Middle frontal gyrus (tissue), 1 donor: ENCODE measurements around the gene ZNF844.
"Not testable (repeated sequence)": the region's sequence is repeated elsewhere in the genome, so short reads cannot be mapped to it uniquely, and the experiment has no call there.

Source experiments
- DNase-seq: peaks from one replicate; pipeline ENCODE4 v3.0.0-alpha.2; 2015; ENCODE audit warnings: low spot score; ENCODE audit errors: extremely low spot score

ZNF844 gene

DNA sequence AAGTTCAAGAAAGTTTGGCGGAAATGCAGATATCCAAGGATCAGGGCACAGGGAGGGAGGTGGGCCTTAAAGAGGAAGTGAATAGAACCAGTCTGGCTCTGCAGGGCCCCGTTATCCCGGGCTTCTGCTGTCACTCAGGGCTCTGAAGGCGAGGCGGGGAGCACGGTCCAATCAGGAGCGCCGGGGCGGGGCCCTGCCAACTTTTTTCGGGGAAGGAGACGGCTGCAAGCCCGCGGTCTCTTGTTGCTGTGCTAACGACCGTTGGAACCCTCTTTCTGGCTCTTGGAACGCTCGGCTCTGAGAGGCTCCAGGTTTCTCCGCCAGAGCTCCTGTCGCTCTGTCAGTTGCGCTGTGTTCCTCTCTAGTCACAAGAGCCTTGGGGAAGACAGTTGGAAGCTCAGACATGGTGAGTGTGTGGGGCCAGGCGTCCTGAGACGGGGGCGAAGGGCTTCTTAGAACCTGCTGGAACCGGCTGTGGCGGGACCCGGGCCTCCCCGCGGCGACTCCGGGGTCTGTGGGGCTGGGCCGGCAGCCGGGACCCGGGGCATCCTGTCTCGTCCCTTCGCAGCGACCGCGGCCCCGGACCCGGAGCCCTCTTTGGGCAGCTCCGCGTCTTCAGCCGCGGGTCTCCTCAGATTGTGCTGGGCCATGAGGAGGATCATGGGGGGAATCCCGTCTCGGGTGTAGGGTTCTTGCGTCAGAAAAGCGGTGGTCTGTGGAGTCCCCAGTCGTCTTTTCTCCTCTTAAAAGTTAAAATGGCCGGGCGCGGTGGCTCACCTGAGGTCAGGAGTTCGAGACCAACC is 27.7 kb downstream of the ZNF844 start:
- peak; percentile 3 for DNase-seq

DNA sequence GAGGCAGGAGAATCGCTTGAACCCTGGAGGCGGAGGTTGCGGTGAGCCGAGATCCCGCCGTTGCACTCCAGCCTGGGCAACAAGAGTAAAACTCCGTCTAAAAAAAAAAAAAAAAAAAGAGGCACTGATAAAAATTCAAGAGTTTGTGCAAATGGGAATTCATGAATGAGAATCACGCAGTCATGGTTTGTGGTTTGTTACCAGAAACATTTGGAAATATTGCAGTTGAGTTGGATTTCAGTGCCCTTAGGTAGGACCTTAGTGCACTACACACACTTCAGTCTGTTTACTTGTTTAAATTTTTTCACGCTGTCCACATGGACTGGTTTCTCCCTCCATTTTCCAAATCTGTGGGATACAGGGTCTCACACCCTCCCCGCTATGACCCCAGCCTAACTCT is 28.4 kb downstream of the ZNF844 start:
- DNase-seq: no peak

GRCh38 chr19:12093777-12094176 is 29.2 kb downstream of the ZNF844 start:
- no peak for DNase-seq

- DNase-seq: no peak
Observed at GRCh38 chr19:12095111-12095790, 30.7 kb downstream of the ZNF844 start.

DNA sequence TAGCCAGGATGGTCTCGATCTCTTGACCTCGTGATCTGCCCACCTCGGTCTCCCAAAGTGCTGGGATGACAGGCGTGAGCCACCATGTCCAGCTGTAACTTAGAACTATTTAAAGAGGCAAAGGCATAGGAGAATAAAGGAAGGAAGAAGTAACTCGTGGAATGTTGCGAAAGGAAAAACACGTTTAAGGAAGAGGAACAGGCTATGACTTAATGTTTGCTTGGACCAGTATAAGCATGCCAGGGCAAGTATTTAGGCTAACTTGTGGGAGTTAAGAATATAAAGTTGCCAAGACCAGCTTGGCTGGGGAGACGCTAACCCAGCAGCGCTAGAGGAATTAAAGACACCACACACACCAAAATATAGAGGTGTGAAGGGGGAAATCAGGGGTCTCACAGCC is 33.5 kb downstream of the ZNF844 start:
- no peak for DNase-seq

DNA sequence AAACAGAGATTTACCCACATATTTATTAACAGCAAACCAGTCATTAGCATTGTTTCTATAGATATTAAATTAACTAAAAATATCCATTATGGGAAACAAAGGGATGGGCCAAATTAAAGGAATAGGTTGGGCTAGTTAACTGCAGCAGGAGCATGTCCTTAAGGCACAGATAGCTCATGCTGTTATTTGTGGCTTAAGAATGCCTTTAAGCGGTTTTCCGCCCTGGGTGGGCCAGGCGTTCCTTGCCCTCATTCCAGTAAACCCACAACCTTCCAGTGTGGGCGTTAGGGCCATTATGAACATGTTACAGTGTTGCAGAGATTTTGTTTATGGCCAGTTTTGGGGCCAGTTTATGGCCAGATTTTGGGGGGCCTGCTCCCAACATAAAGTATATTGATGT is 39.4 kb downstream of the ZNF844 start:
- not testable (repeated sequence) for DNase-seq

- DNase-seq: no peak
Observed at GRCh38 chr19:12111176-12111575, 46.6 kb downstream of the ZNF844 start.

- no peak for DNase-seq
Observed at GRCh38 chr19:12111943-12112637, 47.6 kb downstream of the ZNF844 start.

GRCh38 chr19:12112701-12113100 is 48.2 kb downstream of the ZNF844 start:
- no peak for DNase-seq

GRCh38 chr19:12113121-12113520 is 48.6 kb downstream of the ZNF844 start:
- no peak for DNase-seq

DNA sequence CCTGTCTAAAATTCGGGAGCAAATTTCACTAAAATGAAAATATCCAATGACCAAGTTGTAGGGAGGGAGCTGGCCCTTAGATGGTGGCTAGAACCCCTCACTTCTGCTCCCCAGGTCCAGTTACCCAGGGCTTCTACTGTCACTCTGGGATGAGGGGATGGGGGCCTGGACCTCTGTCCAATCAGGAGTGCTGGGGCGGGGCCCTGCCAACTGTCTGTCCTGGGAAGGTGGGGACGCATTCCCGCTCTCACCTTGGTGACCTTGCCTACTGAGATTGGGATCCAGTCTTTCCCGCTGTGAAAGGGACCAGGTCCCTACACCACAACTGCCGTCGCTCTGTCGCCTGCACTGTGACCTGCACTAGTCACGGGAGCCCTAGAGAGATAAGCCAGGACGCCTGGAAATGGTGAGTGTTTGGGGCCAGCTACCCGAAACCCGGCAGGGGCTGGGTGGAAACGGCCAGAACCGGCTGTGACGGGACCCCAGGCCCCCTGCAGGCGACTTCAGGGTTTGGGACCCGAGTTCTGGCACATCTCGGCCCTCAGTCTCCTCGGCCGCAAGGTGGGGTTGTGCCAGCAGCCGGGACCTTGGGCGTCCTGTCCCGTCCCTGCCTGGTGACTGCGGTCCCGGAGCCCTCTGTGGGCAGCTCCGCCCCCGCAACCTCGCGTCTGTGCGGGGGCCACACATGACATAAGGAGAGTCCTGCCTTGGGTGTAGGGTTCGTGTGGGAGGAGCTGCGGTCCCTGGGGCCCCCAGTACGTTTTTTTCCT is 52.9 kb downstream of the ZNF844 start:
- DNase-seq: no peak

- DNase-seq: no peak
Observed at GRCh38 chr19:12126707-12127106, 62.2 kb downstream of the ZNF844 start.
